ENCODE data around the gene C6orf89.

- TF ChIP-seq, protein P1, sequence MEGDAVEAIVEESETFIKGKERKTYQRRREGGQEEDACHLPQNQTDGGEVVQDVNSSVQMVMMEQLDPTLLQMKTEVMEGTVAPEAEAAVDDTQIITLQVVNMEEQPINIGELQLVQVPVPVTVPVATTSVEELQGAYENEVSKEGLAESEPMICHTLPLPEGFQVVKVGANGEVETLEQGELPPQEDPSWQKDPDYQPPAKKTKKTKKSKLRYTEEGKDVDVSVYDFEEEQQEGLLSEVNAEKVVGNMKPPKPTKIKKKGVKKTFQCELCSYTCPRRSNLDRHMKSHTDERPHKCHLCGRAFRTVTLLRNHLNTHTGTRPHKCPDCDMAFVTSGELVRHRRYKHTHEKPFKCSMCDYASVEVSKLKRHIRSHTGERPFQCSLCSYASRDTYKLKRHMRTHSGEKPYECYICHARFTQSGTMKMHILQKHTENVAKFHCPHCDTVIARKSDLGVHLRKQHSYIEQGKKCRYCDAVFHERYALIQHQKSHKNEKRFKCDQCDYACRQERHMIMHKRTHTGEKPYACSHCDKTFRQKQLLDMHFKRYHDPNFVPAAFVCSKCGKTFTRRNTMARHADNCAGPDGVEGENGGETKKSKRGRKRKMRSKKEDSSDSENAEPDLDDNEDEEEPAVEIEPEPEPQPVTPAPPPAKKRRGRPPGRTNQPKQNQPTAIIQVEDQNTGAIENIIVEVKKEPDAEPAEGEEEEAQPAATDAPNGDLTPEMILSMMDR (IDR thresholded peaks at IDR 0.05): no peak
- no peak for TF ChIP-seq POLR2A (IDR thresholded peaks at IDR 0.05)
Observed at GRCh38 chr6:36845233-36845632, 40.5 kb upstream of the C6orf89 start.
